Mesendoderm (in vitro differentiated cells): ENCODE results near the gene FAM118A.

Experiments
- DNase-seq: peaks from one replicate; pipeline ENCODE4 v3.0.0; 2013
- H2AK5ac ChIP-seq: 2 replicates; pipeline ENCODE4 v1.6.1; 2013; ENCODE audit warnings: low read length, inconsistent platforms
- H2BK120ac ChIP-seq: 2 replicates; pipeline ENCODE4 v1.6.1; 2013; ENCODE audit warnings: low read depth, mild to moderate bottlenecking, low read length, moderate library complexity, mixed read lengths
- H2BK15ac ChIP-seq: replicated peaks from 2 replicates; pipeline ENCODE4 v1.6.1; 2013; ENCODE audit warnings: low read depth, mild to moderate bottlenecking, moderate library complexity
- H2BK5ac ChIP-seq: 2 replicates; pipeline ENCODE4 v1.6.1; 2013; ENCODE audit warnings: low read length, inconsistent platforms
- H3K18ac ChIP-seq: 2 replicates; pipeline ENCODE4 v1.6.1; 2013; ENCODE audit warnings: mild to moderate bottlenecking, low read length, mixed read lengths
- H3K23ac ChIP-seq: one replicate; pipeline ENCODE4 v1.6.1; 2013; ENCODE audit warnings: low read length
- H3K27ac ChIP-seq: 2 replicates; pipeline ENCODE4 v1.5.1; 2013; ENCODE audit warnings: low read depth, mild to moderate bottlenecking, inconsistent platforms, low read length, moderate library complexity
- H3K27me3 ChIP-seq: 2 replicates; pipeline ENCODE4 v1.6.1; 2013; ENCODE audit warnings: low read length, control low read depth, mild to moderate bottlenecking, inconsistent platforms; ENCODE audit not compliant: insufficient read depth, poor library complexity
- H3K36me3 ChIP-seq: 2 replicates; pipeline ENCODE4 v1.6.1; 2013; ENCODE audit warnings: low read length, inconsistent platforms; ENCODE audit not compliant: control insufficient read depth, insufficient read depth
- H3K4ac ChIP-seq: one replicate; pipeline ENCODE4 v1.6.1; 2013; ENCODE audit warnings: low read depth, mild to moderate bottlenecking, low read length, moderate library complexity
- H3K4me1 ChIP-seq: 2 replicates; pipeline ENCODE4 v1.6.1; 2013; ENCODE audit warnings: low read depth, low read length, inconsistent platforms; ENCODE audit not compliant: control insufficient read depth
- H3K4me2 ChIP-seq: 2 replicates; pipeline ENCODE4 v1.6.1; 2013; ENCODE audit warnings: low read length
- H3K4me3 ChIP-seq: 2 replicates; pipeline ENCODE4 v1.5.1; 2013; ENCODE audit warnings: mild to moderate bottlenecking, low read length
- H3K56ac ChIP-seq: one replicate; pipeline ENCODE4 v1.6.1; 2013; ENCODE audit warnings: low read length
- H3K79me1 ChIP-seq: 2 replicates; pipeline ENCODE4 v1.6.1; 2013; ENCODE audit warnings: low read length, inconsistent platforms
- H3K79me2 ChIP-seq: 2 replicates; pipeline ENCODE4 v1.6.1; 2013; ENCODE audit warnings: mild to moderate bottlenecking, low read length; ENCODE audit not compliant: control insufficient read depth, insufficient read depth
- H3K9ac ChIP-seq: 2 replicates; pipeline ENCODE4 v1.6.1; 2013; ENCODE audit warnings: low read length, inconsistent platforms
- H4K5ac ChIP-seq: one replicate; pipeline ENCODE4 v1.6.1; 2013; ENCODE audit warnings: low read length
- H4K8ac ChIP-seq: one replicate; pipeline ENCODE4 v1.6.1; 2013; ENCODE audit warnings: low read depth, mild to moderate bottlenecking, control low read depth, low read length, moderate library complexity
- WGBS: extraction: QIAGEN DNeasy Blood & Tissue Kit; methylation state at CpG from one replicate; pipeline ENCODE4 v1.1.7; 2013; ENCODE audit warnings: low lambda C conversion rate, missing lambda C conversion rate; ENCODE audit not compliant: insufficient coverage; ENCODE audit errors: extremely low coverage; 5-methylcytosine and 5-hydroxymethylcytosine counted together

The FAM118A gene

GRCh38 chr22:45263463-45264269, 46.1 kb upstream of the FAM118A start:
- Histone ChIP-seq H2BK15ac (no peak overlapping the region), H2BK5ac (no peak overlapping the region), H3K79me1 (no peaks in the 10 kb centered on the region), H3K23ac (no peak overlapping the region), H3K4me1 (no peaks in the 10 kb centered on the region), H4K8ac (no peak overlapping the region), H3K27me3 (no peaks in the 10 kb centered on the region), H3K36me3 (no peaks in the 10 kb centered on the region), H3K18ac (no peak overlapping the region), H3K4ac (no peak overlapping the region), H2AK5ac (no peak overlapping the region), H3K4me2 (no peak overlapping the region), H3K9ac (peak overlapping the region; percentile 25), H3K56ac (peak overlapping the region; percentile 72), H4K5ac (no peak overlapping the region), H3K27ac (no peak overlapping the region), H3K4me3 (no peak overlapping the region), H3K79me2 (no peaks in the 10 kb centered on the region), H2BK120ac (no peak overlapping the region)
- DNase-seq = peak; percentile 88
- WGBS = no CpG with 5 or more reads among the region's 17 CpGs

DNA sequence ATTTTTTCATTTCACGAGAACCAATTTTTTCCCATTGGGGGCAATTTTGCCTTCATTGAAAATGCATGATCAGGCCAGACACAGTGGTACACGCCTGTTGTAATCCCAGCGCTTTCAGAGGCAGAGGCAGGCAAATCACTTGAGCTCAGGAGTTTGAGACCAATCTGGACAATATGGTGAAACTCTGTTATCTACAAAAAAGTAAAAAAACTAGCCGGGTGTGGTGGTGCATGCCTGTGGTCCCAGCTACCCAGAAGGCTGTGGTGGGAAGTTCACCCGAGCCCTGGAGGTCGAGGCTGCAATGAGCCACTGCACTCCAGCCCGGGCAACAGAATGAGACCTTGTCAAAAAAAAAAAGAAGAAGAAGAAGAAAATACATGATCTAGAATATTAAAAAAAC, 44.2 kb upstream of the FAM118A start:
- H3K4me2 ChIP-seq = no peak overlapping the region
- H3K56ac ChIP-seq = no peak overlapping the region
- no peak for DNase-seq
- H3K18ac ChIP-seq = no peak overlapping the region
- H3K9ac ChIP-seq = no peak overlapping the region
- H4K5ac ChIP-seq = no peak overlapping the region
- no peak overlapping the region for H3K23ac ChIP-seq
- H4K8ac ChIP-seq = no peak overlapping the region
- no peak overlapping the region for H3K4ac ChIP-seq
- no peak overlapping the region for H3K27ac ChIP-seq
- no peak overlapping the region for H2BK15ac ChIP-seq
- no peak overlapping the region for H2BK5ac ChIP-seq
- no peaks in the 10 kb centered on the region for H3K36me3 ChIP-seq
- WGBS = no CpG with 5 or more reads among the region's 7 CpGs
- no peak overlapping the region for H3K4me3 ChIP-seq
- no peaks in the 10 kb centered on the region for H3K79me1 ChIP-seq
- H3K79me2 ChIP-seq = no peaks in the 10 kb centered on the region
- H2BK120ac ChIP-seq = no peak overlapping the region
- no peak overlapping the region for H2AK5ac ChIP-seq
- H3K27me3 ChIP-seq = no peaks in the 10 kb centered on the region
- no peaks in the 10 kb centered on the region for H3K4me1 ChIP-seq

DNA sequence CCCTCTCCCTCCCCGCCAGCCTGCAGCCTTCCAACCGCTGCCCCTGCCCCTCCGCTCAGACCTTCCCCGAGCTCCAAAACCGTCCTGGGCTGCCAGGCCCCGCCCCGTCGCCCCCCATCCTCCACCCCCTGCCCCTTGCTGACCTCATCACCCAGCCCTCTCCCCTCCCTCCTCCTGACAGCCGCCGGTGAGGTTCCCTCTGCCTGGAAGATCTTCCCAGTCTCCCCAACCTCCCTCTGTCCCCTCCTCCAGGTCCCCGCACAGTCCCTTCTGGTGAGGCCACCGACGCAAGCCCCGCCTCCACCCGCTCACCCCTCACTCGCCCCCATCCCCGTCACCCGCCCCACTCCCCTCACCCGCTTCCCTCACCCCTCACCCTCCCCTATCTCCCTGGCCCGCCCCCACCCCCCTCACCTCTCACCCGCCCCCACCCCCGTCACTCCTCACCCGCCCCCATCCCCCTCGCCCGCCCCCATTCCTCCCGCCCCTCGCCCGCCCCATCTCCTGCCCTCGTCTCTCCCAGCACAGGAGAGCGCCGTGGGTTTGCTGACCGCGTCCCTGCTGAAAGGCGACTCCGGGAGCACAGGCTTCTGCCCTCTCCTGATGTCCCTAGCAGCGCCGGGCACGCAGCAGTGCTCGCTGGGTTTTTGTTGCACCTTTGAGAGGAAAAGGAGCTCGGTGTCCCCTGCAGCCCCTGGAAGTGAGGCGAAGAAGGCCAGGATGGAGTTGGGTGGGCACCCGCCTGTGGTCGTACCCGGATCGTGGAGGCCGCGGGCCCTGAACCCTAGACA, 41.4 kb upstream of the FAM118A start:
- no CpG with 5 or more reads among the region's 47 CpGs for WGBS
- H2BK120ac ChIP-seq = no peak overlapping the region
- no peak overlapping the region for H4K8ac ChIP-seq

DNA sequence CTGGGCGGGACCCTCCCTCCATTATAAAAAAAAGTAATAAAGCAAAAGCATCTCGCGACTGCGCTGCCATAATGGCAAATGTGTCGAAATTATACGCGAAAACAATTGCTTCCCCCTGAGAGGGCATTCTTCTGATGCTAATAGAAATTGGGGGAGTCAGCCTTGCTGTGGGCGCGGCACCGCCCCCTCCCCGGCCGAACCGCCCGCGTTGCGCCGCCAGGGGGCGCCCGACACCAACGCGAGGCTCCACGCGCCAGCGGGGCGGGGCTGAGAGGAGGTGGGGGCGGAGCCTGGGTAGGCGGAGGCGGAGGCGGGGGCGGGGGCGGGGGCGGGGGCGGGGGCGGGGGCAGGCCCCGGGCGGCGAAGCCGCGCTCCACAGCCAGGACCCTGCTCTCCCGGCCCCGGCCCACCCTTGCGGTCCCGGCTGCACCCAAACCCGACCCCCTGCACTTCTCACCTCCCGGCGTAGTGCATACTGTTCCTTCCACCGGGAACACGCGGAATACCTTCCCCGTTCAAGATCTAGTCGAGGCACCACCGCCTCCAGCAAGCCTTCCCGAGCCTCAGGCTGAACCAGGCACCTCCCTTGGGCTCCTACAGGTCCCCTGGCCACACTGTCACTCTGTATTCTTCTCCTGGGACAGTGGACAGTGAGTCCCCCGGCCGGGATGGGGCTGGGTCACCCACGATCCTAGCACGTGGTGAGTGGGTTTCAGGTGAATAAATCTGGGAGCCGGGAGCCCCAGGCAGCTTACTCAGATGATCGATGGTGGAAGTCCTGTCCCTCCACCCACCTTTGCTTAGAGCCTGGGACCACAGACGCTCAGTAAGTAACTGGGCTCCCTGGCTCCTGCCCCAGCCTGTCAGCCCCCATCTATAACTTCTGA, 40.5 kb upstream of the FAM118A start:
- Histone ChIP-seq H2BK15ac (no peak overlapping the region), H3K23ac (no peak overlapping the region), H3K27me3 (no peaks in the 10 kb centered on the region), H3K9ac (peak overlapping the region; percentile 84), H3K4ac (peak overlapping the region; percentile 6), H4K5ac (no peak overlapping the region), H2AK5ac (no peak overlapping the region), H3K18ac (peak overlapping the region; percentile 91), H3K27ac (peak overlapping the region; percentile 84), H3K79me2 (no peaks in the 10 kb centered on the region), H3K36me3 (no peaks in the 10 kb centered on the region), H3K79me1 (no peaks in the 10 kb centered on the region), H2BK120ac (no peak overlapping the region), H3K4me1 (no peaks in the 10 kb centered on the region), H4K8ac (no peak overlapping the region), H3K4me3 (peak overlapping the region; percentile 54), H3K4me2 (peak overlapping the region; percentile 100), H3K56ac (peak overlapping the region; percentile 91), H2BK5ac (no peak overlapping the region)
- peak; percentile 84 for DNase-seq
- no CpG with 5 or more reads among the region's 60 CpGs for WGBS

More for the DNA sequence above, 41.4 kb upstream of the FAM118A start:
- Histone ChIP-seq H4K5ac (no peak overlapping the region), H3K18ac (peak overlapping the region; percentile 91), H3K4me1 (no peaks in the 10 kb centered on the region), H3K4ac (peak overlapping the region; percentile 6), H3K36me3 (no peaks in the 10 kb centered on the region), H3K27me3 (no peaks in the 10 kb centered on the region), H3K4me2 (peak overlapping the region; percentile 56), H3K79me1 (no peaks in the 10 kb centered on the region), H3K27ac (peak overlapping the region; percentile 84), H2BK15ac (no peak overlapping the region), H2BK5ac (no peak overlapping the region), H3K4me3 (peak overlapping the region; percentile 15), H2AK5ac (no peak overlapping the region), H3K23ac (no peak overlapping the region), H3K79me2 (no peaks in the 10 kb centered on the region), H3K56ac (peak overlapping the region; percentile 86), H3K9ac (peak overlapping the region; percentile 68)
- peak; percentile 98 for DNase-seq

DNA sequence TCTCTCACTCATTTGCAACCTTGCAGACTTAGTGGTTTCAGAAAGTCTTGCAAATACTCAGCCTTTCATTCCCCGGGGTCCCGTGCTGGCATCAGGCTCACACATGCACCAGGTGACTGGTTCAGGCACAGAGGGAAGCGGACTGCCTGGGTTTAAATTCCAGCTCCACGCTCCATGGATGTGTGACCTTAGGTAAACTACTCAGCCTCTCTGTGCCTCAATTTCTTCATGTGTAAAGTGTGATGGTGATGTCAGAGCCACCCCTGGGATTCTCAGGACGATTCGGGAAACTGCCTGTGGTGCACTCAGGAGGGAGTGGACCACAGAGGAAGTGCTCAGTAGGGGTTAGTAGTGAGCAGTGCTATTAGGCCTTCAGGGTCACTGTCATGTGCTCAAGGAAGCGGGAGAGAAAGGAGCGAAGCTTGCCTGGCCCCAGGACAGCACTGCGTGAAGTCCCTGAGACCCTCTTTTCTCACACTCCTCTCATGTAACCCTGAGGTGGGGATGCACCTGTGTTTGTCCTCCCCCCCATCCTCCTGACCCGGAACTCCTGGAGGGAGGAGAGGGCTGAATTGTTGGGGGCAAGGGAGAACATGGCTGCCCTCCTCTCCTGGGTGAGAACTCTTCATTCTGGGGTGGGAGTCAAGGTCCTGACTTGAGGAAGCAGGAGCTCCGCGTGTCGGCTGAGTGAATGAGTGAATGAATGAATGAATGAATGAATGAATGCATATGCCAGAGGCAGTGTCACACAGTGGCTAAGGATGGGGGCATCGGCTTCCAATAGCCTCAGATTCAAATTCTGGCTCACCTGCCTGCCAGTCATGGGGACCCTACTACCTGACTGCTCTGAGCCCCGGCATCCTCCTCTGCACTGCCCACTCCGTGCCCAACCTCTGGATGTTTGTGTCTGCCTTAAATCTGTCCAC, 39.4 kb upstream of the FAM118A start:
- Histone ChIP-seq H3K4me2 (no peak overlapping the region), H3K4me3 (no peak overlapping the region), H3K56ac (no peak overlapping the region), H3K27ac (no peak overlapping the region), H3K4me1 (no peaks in the 10 kb centered on the region), H2BK5ac (no peak overlapping the region), H3K4ac (no peak overlapping the region), H4K8ac (no peak overlapping the region), H3K18ac (no peak overlapping the region), H3K36me3 (no peaks in the 10 kb centered on the region), H2BK15ac (no peak overlapping the region), H2BK120ac (no peak overlapping the region), H2AK5ac (no peak overlapping the region), H3K79me2 (no peaks in the 10 kb centered on the region), H3K27me3 (no peaks in the 10 kb centered on the region), H3K23ac (no peak overlapping the region), H4K5ac (no peak overlapping the region), H3K9ac (no peak overlapping the region), H3K79me1 (no peaks in the 10 kb centered on the region)
- no peak for DNase-seq
- no CpG with 5 or more reads among the region's 16 CpGs for WGBS
